GM20000 (cell line): Measurements from ENCODE around the gene TPCN1.

ENCODE experiments used
- DNase-seq: peaks from one replicate; pipeline ENCODE4 v3.0.0; 2012; ENCODE audit warnings: low spot score
- TF ChIP-seq, protein P1 (sequence below): IDR thresholded peaks from 2 replicates; pipeline ENCODE4 v1.5.1; 2012; ENCODE audit warnings: mild to moderate bottlenecking, control low read depth; ENCODE audit errors: extremely low read depth, missing control alignments

The TPCN1 gene

DNA sequence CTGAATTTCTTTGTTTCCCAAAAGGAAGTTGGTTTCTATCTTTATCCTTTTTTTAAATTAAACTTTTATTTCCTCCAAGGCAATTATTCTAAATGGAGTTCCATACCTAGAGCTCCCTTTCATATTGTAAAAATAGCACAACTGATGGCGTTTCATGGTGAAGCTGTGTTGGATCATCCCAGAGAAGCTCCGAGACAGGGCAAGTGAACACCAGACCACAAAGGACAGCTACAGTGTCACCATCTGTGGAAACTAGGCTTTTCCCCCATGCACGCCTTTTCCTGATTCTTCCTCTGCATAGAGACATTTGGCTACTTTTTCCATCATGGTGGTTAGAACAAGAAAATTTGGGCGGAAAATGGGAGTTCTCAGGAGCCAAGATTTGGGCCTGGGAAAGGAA is 12.7 kb downstream of the TPCN1 start:
- TF ChIP-seq, protein P1, sequence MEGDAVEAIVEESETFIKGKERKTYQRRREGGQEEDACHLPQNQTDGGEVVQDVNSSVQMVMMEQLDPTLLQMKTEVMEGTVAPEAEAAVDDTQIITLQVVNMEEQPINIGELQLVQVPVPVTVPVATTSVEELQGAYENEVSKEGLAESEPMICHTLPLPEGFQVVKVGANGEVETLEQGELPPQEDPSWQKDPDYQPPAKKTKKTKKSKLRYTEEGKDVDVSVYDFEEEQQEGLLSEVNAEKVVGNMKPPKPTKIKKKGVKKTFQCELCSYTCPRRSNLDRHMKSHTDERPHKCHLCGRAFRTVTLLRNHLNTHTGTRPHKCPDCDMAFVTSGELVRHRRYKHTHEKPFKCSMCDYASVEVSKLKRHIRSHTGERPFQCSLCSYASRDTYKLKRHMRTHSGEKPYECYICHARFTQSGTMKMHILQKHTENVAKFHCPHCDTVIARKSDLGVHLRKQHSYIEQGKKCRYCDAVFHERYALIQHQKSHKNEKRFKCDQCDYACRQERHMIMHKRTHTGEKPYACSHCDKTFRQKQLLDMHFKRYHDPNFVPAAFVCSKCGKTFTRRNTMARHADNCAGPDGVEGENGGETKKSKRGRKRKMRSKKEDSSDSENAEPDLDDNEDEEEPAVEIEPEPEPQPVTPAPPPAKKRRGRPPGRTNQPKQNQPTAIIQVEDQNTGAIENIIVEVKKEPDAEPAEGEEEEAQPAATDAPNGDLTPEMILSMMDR = no peak

DNA sequence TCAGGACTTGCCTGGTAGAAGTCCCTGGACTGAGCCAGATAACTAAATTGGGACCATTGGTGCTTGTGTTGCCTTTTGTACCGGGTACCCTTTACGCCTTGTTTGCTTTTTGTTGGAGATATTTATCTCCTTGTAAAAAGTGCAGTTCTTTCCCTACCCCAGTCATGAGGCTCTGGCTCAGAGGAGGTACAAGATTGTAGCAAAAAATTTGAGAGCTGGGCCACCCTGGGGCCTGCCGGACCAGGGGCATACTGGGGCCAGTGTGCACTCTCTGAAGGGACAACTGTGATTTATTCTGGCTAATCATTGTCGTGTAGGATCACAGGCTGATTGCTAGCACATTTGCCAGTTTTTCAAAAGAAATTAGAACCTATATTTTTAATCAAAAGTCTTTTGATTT is 13.2 kb downstream of the TPCN1 start:
- TF ChIP-seq, protein P1 = no peak
- no peak for DNase-seq

More for the DNA sequence above, 12.7 kb downstream of the TPCN1 start:
- no peak for DNase-seq

DNA sequence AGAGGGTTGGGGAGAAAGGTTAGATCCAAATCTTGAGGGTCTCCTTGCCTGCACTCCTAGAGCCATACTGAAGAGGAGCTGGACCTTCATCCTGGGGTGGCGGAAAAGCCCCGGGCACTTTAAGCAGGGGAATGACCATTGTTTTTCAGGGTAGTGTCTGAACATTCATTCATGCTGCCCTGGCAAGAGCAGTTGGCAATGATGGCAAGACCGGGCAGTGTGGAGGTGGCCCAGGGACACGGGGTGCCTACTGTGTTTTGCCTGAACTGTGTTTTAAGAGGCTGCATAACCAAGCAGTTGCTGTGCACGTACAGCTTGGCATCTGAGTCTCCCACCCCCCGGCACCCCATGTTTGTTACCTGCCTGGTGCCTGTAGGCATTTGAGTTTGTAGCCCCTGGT is 14.7 kb downstream of the TPCN1 start:
- TF ChIP-seq, protein P1 = no peak
- no peak for DNase-seq

DNA sequence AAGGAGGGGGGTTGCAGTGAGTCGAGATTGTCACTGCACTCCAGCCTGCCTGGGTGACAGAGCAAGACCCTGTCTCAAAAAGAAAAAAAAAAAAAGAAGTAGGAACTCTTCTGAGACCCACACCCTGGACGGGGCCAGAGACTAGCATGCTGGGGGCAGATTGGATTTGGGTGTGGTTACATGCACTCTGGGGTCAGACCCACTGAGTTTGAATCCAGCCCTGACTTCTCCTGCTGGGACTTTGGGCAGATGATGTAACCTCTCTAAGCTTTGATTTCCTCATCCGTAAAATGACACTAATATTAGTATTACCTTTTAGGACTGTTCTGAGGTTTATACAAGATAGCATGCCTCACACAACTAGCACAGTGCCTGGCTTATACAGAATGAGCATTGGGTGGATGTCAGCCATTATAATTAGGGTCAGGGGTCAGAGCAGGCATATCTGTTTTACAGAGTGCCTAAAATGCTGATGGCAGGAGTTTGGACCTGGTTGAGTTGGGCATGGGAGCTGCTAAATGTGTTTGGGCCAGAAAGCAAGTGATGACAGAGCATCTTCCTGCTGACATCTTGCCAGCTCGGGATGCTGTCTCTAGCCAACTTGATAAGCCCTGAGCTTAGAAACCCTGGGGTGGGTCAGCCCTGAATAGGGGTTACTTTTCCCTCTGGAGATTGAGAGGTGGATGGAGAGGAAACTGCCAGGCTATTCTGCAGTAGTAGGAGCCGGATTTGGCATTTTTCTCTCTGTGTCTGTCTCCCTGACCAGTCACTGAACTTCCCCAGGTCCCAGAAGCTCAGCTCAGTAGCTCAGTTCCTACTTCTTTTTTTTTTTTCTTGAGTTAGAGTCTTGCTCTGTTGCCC is 15.5 kb downstream of the TPCN1 start:
- TF ChIP-seq, protein P1 = no peak
- DNase-seq = no peak

DNA sequence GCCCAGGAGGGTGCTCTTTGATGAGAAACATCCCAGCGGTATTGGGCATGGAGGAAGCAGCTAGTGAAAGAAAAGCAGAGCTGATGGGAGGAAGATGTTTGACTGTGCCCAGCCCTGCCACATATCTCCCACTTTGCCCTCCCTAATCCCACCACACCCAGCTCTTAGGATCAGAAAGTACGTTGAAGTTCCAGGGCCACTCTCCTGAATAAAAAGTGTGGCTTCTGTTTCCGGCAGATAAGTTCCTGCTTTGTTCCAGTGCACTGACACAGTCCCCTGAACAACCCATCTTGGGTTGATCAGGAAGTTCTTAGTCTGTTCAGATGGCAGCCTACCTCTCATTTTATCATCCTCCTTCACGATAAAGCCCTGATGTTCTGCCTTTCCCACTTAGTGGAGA is 16.5 kb downstream of the TPCN1 start:
- TF ChIP-seq, protein P1 = no peak
- DNase-seq = no peak

DNA sequence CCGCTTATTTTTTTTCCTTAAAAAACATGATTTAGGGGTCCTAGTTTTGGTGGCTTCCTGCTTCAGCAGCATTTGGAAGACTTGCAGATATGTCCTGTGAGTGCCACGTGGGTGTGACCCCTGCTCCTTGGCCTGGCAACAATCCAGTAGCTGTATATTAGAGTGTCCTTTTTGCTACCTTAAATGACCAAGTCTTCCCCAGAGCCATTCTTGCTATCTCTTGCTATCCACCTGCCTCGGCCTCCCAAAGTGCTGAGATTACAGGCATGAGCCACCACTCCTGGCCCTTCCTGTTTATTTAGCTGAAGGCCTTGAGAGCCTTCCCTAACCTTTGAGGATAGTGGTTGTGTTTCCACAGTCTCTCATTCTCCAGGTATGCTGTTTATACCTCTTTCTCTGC is 17.0 kb downstream of the TPCN1 start:
- no peak for DNase-seq
- TF ChIP-seq, protein P1 = no peak

DNA sequence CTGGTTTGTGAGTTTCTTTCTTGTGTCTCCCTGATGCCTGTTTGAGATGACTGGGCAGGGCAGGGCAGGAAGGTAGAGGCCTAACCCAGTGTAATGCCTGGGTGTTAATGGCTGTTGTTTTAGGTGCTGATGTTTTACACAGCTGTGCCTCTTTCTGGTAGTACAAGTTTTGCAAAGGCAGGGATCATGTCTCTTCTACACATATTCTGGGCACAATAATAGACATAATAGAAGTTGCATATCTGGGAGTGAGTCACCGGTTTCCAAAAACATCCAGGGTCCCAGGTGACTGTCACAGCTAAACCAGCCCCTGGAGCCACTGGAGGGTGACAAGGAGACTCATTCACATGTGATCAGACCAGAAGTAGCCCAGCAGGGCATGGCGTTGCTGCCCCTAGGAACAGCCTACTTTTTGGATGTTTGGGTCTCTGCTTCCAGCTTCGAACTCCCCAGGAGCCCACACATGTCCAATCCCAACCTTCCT is 18.1 kb downstream of the TPCN1 start:
- TF ChIP-seq, protein P1 = no peak
- no peak for DNase-seq
